Subcutaneous preadipocyte (primary cell): ENCODE data around the gene TMEM144. TPM values are rescaled to one million over a fixed set of nuclear protein-coding genes. Genes with fewer than 3 reads are reported as not detected.

Source experiments
- total RNA-seq: library from RNA; depleted of rRNA; stranded (reverse); fragments of >200 nt; gene quantifications from 2 replicates; pipeline ENCODE4 v1.2.3, GENCODE V29; 2012

The TMEM144 gene
- 5.9 and 6.6 TPM in 2 replicates for total RNA-seq

GRCh38 chr4:158209825-158210807 lies at the start of gene TMEM144:
TSS of gene TMEM144 (plus strand) at chr4:158210486. CDS start at chr4:158212668, 2,182 bp downstream.

GRCh38 chr4:158172261-158173258 lies 37.7 kb upstream of the TMEM144 start, which contains the start of gene GASK1B:
TSS of gene GASK1B (minus strand) at chr4:158173025. CDS start at chr4:158171375, 1,650 bp downstream.

Other genes starting within 250 kb of the TMEM144 start
- 31.5 and 57.3 TPM in 2 replicates for gene GASK1B, start 37.5 kb upstream of the TMEM144 start, total RNA-seq